ENCODE results near the gene HNRNPM.
"Not testable (repeated sequence)": the region's sequence is repeated elsewhere in the genome, so short reads cannot be mapped to it uniquely, and the experiment has no call there.

The HNRNPM gene

DNA sequence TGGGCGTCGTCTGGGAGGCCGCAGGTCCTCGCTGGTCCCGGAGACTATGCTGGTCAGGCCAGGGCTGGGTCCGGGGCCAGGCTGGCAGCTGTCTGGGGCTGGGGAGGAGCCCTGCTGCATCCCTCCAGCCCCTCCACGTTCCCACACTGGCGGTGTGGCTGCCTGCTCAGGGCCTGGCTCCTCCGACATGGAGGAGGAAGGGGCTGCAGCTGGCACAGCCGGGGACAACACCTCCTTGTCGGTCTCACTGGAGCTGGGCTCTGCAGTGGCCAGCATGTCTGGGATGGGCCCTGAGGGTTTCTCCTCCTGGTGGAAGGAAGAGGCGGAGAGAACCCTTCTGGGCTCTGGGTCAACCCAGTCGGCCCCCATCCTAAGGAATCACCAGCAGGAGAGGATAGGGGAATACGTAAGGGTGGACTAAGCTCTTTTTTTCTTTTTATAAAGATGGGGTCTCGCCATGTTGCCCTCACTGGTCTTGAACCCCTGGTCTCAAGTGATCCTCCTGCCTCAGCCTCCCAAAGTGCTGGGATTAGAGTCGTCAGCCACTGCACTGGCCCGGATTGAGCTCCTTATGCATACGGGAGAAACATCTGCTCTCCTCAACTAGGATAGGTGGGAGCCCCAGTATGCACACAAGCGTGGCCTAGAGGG is 68.4 kb downstream of the HNRNPM start:
- no peak for DNase-seq

GRCh38 chr19:8513687-8514504 is 69.1 kb downstream of the HNRNPM start, which contains the start of gene ZNF414:
Gene ZNF414 (minus strand): TSS chr19:8514167. CDS start chr19:8514046, 121 bp downstream.
- DNase-seq, result peak; percentile 98

GRCh38 chr19:8514505-8515009 is 69.8 kb downstream of the HNRNPM start:
- DNase-seq, result not testable (repeated sequence)

- no peak for DNase-seq
Observed at GRCh38 chr19:8515317-8515716, 70.5 kb downstream of the HNRNPM start.

DNA sequence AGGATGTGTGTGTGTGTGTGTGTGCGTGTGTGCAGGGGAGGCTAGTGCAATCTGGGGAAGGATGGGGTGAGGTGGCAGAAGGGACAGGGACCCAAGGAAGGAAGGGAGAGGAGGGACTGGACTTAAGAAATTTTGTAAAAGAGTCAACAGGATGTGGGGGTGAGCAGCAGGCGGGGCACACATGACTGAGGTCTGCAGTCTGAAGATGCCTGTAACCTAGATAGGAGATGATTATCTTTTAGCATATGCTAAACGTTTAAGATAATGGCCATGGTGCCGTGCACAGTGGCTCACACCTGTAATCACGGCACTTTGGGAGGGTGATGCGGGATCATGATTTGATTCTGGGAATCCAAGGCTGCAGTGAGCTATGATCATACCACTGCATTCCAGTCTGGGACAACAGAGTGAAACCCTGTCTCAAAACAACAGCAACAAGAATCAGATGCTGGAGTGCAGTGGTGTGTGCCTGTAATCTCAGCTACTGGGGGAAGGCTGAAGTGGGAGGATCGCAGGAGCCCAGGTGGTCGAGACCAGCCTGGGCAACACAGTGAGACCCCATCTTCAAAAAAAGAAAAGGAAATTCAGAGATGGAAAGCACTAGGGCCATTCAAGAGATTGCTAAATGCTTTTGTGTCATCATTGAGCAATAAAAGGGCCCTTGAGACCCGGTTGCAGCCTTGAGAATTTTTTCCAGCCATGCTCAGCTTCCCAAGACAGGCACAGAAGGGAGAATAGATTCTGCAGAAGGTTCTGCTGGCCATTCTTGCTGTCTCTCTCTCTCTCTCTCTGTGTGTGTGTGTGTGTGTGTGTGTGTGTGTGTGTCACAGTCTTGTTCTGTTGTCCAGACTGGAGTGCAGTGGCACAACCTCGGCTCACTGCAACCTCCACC is 73.0 kb downstream of the HNRNPM start:
- peak; percentile 29 for DNase-seq

DNA sequence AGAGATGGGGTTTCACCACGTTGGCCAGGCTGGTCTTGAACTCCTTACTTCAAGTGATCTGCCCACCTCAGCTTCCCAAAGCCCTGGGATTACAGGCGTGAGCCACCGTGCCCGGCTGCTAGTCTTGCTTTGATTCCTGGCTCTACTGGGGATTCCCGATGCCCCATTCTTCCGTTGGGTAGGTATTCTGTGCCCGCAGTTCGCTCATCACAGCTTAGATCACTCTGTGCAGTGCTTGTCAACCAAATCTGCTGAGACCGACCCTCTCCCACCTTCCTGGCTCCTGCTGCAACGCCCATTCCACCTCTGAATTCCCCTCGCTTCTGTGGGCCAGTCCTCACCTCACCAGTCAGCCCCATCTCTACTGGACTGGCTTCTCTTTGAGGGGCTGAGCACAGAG is 73.8 kb downstream of the HNRNPM start:
- DNase-seq, result no peak

- no peak for DNase-seq
Observed at GRCh38 chr19:8519388-8519787, 74.6 kb downstream of the HNRNPM start.

GRCh38 chr19:8525401-8525684 is 80.6 kb downstream of the HNRNPM start:
- DNase-seq, result no peak

DNA sequence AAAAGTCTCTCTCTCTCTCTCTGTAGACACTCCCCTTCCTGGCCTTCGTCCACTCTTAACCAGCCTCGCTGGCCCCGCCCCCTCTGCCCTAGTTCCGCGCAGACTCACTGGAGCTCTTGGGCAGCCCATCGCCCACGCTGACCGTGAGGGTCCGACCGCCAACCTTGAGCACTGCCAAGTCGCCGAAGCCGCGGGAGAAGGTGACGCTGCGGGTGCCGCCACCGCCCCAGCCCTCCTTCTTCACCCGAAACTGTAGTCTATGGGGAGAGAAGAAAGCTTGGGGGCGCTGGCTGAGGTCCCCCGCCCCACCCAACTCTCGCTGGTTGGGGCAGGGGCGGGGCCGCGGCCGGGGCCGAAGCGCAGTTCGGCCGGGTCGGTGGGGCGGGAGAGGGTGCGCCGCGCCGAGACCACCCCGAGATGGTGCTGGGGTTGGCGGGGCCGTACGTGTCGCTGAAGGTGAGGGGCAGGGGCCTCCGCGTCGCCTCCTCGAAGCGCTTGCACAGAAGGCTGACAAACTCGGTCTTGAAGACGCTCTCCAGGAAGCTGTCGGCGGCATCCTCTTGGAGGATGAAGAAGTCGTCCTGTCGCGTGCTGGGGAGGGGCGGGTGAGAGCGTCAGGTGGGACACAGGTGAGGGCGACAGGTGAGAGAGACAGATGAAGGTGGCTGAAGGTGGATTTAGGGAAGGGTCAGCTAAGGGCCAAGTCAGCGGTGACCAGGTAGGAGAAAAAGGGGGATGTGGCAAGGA is 81.7 kb downstream of the HNRNPM start:
- peak; percentile 92 for DNase-seq

- no peak for DNase-seq
Observed at GRCh38 chr19:8528500-8528899, 83.7 kb downstream of the HNRNPM start.

GRCh38 chr19:8529369-8530006 is 84.7 kb downstream of the HNRNPM start:
- DNase-seq, result no peak

- DNase-seq, result no peak
Observed at GRCh38 chr19:8530061-8530679, 85.4 kb downstream of the HNRNPM start.

- no peak for DNase-seq
Observed at GRCh38 chr19:8531470-8531869, 86.7 kb downstream of the HNRNPM start.

GRCh38 chr19:8532225-8532624 is 87.5 kb downstream of the HNRNPM start:
- no peak for DNase-seq

DNA sequence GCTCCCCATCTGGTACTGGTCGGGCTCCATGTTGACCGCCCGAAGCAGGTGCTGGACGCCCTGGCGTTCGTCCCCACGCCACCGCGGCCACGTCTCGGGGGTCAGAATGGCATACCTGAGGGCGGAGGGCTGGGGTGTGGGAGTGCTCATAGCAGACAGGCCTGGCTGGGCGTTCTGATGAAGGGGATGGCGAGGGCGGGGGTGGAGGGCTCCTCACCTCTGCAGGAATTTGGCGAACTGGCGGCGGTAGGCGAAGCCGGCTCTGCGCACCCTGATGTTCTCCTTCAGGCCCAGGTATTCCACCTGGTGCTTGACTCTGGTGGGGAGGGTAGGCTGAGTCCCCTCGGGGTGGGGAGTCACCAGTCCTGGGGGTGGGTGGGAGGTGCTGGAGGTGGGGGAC is 91.5 kb downstream of the HNRNPM start:
- no peak for DNase-seq

- no peak for DNase-seq
Observed at GRCh38 chr19:8537099-8537498, 92.3 kb downstream of the HNRNPM start.

Measured in fibroblast of skin of abdomen (primary cell).